ENCODE measurements around the gene GNMT. TPM values are rescaled to one million over a fixed set of nuclear protein-coding genes. Genes with fewer than 3 reads are reported as not detected.
A peak's percentile ranks its signal among the peaks of the same experiment; 100 is the strongest.

GNMT gene
- total and polyA plus RNA-seq, 10 of the 15 experiments (the other 5 are each of a cell fraction or from before 2014, with no cell fraction given): 0.27 to 1.1 (median 0.39) TPM

DNA sequence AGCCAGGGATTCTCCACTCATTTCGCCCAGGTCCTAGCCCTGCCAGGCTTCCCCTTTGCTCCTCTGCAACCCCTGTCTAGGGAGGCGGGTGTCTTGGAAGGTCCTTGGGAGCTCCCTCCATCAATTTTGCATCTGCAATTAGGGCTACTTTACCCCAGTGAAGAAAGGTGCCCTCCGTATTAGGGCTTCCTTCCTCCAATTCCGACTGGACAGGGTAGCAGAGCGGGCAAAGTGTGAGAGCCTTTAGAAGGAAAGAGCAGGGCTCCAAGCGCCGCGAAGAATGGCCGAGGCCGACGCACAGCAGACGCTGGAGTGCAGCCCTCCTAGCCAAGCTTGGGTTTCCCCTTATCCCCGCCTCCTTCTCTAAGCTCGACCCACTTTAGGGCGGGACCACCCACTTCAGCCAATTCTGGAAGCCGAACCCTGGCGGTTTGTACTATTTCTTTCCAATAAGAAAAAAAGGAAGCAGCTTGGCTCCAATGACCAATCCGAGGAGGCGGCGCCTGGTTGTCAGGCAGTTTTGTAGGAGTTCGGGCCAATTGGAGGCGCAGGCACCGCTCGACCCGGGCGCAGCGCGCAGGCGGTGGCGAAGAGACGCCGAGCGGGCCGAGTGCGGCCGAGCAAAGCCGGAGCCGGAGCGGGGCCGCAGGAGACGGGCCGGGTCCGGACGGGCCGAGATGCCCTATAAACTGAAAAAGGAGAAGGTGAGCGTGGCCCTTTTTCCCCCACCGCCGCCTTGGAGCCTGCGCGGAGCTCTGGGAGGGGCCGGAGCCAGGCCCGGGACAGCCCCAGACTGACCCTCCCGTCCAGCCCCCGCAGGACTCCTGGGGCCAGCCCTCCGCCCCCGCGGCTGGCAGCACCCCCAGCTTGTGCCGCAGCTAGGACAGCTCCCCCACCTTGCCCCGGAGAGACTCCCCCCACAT lies 23.7 kb downstream of the GNMT start, which contains the start of gene PPP2R5D (continued):
- TF ChIP-seq NBN (IDR thresholded peaks at IDR 0.05): peak; percentile 46; the same call in 1 of the 2 replicates

GRCh38 chr6:42984924-42985475 lies 24.4 kb downstream of the GNMT start:
- 9% methylated on average over 8 of the region's 13 CpGs for WGBS (ENCODE audit: insufficient coverage, insufficient replicate concordance, low lambda C conversion rate, missing lambda C conversion rate)
- Histone ChIP-seq H3K9me3 (replicated peaks; ENCODE audit: control insufficient read depth, insufficient read depth, low read length) (no peaks in the 10 kb centered on the region), H3K27ac (ENCODE audit: control insufficient read depth, insufficient read depth) (peak overlapping the region; percentile 79), H3K36me3 (ENCODE audit: control insufficient read depth in 2 of 2, insufficient read depth in 2 of 2, low read length in 1 of 2) (peaks cover 2 to 6% of the 10 kb centered on the region in 2 experiments; a peak in 2 of 4 replicates), H3K9ac (ENCODE audit: control insufficient read depth, insufficient read depth, low read length) (peak overlapping the region; percentile 84), H3K4me1 (ENCODE audit: control insufficient read depth, insufficient read depth, low read length) (peaks cover 17% of the 10 kb centered on the region), H3K4me3 (peak overlapping the region; percentile 98), H3K79me2 (ENCODE audit: control insufficient read depth, insufficient read depth, low read length) (peaks cover 14% of the 10 kb centered on the region), H2AFZ (ENCODE audit: control insufficient read depth, low read depth, low read length) (peak overlapping the region; percentile 82), H3K4me2 (ENCODE audit: control insufficient read depth, insufficient read depth) (peak overlapping the region; percentile 100), H4K20me1 (ENCODE audit: control insufficient read depth, insufficient read depth) (no peaks in the 10 kb centered on the region), H3K27me3 (replicated peaks in 1 of 2; ENCODE audit: control insufficient read depth in 2 of 2, insufficient read depth in 2 of 2, low read length in 1 of 2) (no peaks in the 10 kb centered on the region)
- intact Hi-C loops (cut with micrococcal nuclease; ENCODE audit: unreplicated experiment) (loop anchor here (2.0 kb wide), 1 partner anchor 54 kb away; no protein-coding TSS in a partner anchor), in situ Hi-C loops (cut with MboI) (no loop called here)
- ATAC-seq (peak; percentile 11), FAIRE-seq (peak; percentile 44), DNase-seq (ENCODE audit: low read depth, low spot score) (no peak)
- POLR2A ChIA-PET: interaction anchor here (0.7 to 2.5 kb wide), 12 partner anchors 10 to 94 kb away, joined by 3 to 32 read pairs (median 6); partner anchors contain the start of genes CNPY3, KLC4, KLHDC3 and MEA1
- SMC1A ChIA-PET (ENCODE audit: uncharacterized antibody, unreplicated experiment): interaction anchor here (0.7 to 1.9 kb wide), 8 partner anchors 7 to 644 kb away, joined by 3 to 12 read pairs (median 4); partner anchors contain the start of genes CNPY3 and GTPBP2
- RAD21 ChIA-PET (ENCODE audit: unreplicated experiment): interaction anchor here (1.1 to 2.2 kb wide), 3 partner anchors 31 to 84 kb away, joined by 6 to 31 read pairs (median 9); partner anchors contain the start of gene CNPY3
- BruUV-seq (replicated peaks): TSS peak; percentile 51
- CTCF ChIA-PET: interaction anchor here (0.6 to 1.9 kb wide), 4 partner anchors 20 to 130 kb away, joined by 3 to 14 read pairs (median 5); no protein-coding TSS in a partner anchor
- TF ChIP-seq KLF5 (IDR thresholded peaks at IDR 0.05; ENCODE audit: partially characterized antibody) (no peak), PML (IDR thresholded peaks at IDR 0.05; ENCODE audit: low read length) (no peak), GABPA (IDR thresholded peaks at IDR 0.05; ENCODE audit: low read depth) (no peak), RB1 (IDR thresholded peaks at IDR 0.05; ENCODE audit: borderline replicate concordance) (no peak), IRF4 (IDR thresholded peaks at IDR 0.05; ENCODE audit: low read depth, low read length) (no peak), SUZ12 (IDR thresholded peaks at IDR 0.05; ENCODE audit: unreplicated experiment) (no peak), CBFB (IDR thresholded peaks at IDR 0.05; ENCODE audit: low read depth) (no peak), RAD51 (IDR thresholded peaks at IDR 0.05) (no peak), CHD1 (IDR thresholded peaks at IDR 0.05; ENCODE audit: low read depth, low read length) (no peak), RAD21 (IDR thresholded peaks at IDR 0.05; ENCODE audit: insufficient read depth, low read depth, low read length) (no peak), BRCA1 (IDR thresholded peaks at IDR 0.05; ENCODE audit: low read depth, low read length) (no peak), NBN (IDR thresholded peaks at IDR 0.05) (no peak), CBX5 (IDR thresholded peaks at IDR 0.05; ENCODE audit: low read depth) (no peak), MTA2 (IDR thresholded peaks at IDR 0.05; ENCODE audit: low read depth) (no peak), CREM (IDR thresholded peaks at IDR 0.05; ENCODE audit: low read depth) (no peak), TBL1XR1 (IDR thresholded peaks at IDR 0.05; ENCODE audit: low read depth, low read length) (no peak)
- TF ChIP-seq, protein P1, sequence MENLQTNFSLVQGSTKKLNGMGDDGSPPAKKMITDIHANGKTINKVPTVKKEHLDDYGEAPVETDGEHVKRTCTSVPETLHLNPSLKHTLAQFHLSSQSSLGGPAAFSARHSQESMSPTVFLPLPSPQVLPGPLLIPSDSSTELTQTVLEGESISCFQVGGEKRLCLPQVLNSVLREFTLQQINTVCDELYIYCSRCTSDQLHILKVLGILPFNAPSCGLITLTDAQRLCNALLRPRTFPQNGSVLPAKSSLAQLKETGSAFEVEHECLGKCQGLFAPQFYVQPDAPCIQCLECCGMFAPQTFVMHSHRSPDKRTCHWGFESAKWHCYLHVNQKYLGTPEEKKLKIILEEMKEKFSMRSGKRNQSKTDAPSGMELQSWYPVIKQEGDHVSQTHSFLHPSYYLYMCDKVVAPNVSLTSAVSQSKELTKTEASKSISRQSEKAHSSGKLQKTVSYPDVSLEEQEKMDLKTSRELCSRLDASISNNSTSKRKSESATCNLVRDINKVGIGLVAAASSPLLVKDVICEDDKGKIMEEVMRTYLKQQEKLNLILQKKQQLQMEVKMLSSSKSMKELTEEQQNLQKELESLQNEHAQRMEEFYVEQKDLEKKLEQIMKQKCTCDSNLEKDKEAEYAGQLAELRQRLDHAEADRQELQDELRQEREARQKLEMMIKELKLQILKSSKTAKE (IDR thresholded peaks at IDR 0.05; ENCODE audit: low read depth, poor library complexity, severe bottlenecking): no peak
- TF ChIP-seq, protein P2, sequence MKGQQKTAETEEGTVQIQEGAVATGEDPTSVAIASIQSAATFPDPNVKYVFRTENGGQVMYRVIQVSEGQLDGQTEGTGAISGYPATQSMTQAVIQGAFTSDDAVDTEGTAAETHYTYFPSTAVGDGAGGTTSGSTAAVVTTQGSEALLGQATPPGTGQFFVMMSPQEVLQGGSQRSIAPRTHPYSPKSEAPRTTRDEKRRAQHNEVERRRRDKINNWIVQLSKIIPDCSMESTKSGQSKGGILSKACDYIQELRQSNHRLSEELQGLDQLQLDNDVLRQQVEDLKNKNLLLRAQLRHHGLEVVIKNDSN (IDR thresholded peaks at IDR 0.05; ENCODE audit: borderline replicate concordance, extremely low read length, insufficient read depth, low read depth, low read length): no peak
